Hepatic stellate cell (primary cell): ENCODE measurements around the gene SLC22A23.
"Not testable (repeated sequence)": the region's sequence is repeated elsewhere in the genome, so short reads cannot be mapped to it uniquely, and the experiment has no call there.

Experiments used
- DNase-seq: peaks from one replicate; pipeline ENCODE4 v3.0.0; 2011; ENCODE audit warnings: low spot score

SLC22A23 gene

DNA sequence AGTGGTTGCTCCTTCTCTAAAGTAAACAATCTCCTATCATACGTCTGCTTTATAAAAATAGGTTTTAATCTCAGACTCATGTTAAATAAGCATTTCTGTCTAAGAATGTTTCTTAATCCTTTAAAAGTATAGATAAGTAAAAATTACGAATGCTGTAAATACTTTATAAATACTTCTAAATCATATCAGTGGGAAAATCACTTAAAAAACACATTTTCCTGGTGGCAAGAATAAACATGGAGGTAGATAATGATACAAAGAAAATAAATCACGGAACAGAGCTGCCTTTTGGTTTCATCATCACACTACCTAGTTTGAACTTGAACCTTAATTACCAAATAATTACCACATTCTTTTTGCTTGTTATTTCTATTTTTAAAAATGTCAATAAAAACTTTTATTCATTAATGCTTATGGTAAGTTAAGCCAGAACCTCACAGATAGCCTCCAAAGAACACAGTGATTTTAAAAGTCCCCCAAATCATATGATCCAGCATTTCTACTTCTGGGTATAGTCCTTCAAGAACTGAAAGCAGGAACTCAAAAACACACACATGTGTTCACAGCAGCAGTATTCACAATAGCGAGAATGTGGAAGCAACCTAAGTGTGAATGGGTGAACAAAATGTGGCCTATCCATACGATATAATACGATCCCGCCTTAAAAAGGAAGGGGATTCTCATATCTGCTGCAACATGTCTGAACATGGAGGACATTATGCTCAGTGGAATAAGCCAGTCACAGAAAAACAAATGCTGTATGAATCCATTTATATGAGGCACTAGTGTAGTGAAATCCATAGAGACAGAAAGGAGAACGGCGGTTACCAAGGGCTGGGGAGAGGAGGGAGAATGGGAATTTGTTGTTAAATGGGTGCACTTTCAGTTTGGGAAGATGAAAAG is 72.4 kb downstream of the SLC22A23 start:
- no peak for DNase-seq

DNA sequence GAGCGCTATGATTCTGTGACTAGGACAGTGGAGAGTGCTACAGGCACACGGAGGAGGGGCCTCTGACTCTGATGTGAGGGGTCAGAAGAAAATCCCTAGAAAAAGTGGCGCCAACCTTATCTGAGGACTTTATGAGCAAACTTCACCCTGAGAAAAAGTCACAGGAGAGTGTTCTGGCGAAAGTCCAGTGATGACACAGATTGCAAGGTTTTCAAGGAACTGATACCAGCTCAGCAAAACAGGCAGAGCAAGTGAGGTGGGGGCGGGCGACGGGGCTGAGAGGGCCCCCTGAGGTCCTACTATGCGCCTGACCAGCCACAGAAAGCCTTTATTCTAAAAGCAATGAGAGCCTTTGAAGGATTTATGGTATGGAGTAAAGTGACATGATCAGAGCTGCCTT is 73.3 kb downstream of the SLC22A23 start:
- no peak for DNase-seq

DNA sequence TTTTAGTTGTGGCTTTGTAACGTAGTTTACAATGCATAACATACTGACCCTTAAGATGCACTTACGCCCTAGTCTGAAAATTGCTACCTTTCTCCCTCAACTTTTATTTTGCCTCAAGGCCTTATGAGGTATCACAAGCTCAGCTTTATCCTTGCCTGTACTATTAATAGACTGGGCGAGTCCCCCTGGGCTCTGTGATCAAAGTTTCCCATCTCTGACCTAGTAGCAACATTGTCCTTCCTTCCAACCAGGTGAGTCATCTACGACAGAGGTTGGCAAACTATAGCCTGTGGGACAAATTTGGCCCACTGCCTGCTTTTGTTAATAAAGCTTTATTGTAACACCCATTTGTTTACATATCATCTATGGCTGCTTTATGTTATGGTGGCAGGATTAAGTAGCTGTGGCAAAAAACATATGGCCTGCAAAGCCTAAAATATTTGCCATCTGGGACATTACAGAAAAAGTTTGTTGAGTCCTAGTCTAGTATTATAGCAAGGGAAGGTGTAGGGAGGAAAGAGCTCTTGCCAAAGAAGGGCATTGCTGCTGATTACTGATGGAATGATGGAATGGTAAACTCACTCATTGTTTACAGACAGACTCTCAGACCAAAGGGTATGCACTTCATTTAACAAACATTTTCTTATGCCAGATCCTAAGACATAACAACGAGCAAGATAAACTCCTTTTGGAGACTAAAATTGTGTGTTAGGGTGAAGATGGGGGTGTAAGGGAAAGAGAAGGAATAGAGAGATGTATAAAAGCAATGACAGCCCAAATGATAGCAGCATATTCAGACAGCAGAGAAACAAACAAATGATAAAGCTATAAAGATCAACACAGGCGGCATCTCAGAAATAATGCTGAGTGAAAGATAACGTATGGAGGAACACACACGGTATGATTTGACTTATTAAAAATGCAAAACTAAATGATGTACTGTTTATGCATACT is 74.2 kb downstream of the SLC22A23 start:
- DNase-seq, result no peak

DNA sequence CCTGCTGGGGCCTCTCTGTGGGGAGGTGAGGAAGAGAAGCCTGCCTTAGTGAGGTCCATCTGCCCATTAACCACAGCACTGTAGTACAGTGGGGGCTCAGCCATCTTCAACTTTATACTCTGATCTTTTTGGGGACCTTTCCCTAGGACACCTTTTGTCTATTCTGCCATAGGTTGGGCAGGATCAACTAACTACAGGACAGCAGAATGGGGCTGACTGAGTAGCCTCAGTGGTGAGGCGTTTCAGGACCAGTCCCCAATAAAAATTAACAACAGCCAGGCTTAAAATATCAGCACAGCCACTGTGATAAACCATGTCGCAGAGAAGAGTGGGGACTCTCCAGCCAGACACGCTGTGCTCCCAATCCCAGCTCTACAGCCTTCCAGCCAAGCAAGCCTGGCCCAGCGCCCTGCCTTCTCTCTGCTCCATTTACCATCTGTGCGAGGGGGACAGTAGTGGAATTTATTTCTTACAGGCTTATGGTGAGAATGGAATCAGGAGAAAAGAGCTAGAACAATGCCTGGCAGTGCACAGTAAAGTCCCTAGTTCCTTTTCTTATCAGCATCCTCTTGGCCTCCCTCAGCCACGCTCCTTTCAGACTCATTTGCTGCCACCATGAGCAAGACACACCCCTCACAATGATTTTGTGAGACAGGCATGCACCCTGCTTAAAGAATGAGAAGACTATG is 75.5 kb downstream of the SLC22A23 start:
- no peak for DNase-seq

DNA sequence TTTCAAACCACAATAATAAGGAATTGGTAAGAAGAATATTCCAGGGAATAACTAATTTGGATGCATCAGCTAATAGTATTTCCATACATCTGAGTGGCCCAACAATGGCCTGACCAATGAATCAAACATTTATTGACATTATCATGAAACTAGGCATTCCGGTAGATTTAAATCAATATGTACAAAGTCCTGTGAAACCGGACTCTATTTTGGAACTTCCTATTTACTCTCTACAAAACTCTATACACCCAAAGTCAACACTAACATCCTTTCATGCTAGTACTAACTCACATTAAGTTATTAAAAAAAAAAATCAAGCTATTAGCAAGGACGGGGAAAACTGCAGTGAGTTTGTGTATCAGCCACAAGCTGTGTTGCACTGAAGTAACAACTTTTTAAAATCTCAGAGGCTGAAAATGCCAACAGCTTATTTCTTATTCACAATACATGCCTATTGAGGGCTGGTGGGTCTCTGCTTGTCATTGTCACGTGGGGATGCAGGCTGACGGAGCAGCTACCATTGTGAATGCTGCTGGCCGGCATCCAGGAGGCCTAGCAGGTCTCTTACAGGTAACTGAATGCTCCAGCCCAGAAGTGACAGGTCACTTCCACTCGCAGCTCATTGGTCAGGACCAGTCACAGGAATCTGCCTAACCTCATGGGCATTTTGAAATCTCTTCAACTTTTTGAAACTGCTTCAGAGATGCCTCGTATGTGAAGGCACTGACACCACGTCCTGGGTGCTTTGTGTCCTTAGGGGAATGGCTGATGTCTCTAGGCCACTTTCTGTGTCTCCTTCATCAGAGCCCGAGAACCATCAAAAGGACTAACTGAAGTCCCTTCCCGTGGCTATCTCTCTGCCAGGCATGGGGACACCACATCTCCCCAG is 76.3 kb downstream of the SLC22A23 start:
- DNase-seq, result no peak

DNA sequence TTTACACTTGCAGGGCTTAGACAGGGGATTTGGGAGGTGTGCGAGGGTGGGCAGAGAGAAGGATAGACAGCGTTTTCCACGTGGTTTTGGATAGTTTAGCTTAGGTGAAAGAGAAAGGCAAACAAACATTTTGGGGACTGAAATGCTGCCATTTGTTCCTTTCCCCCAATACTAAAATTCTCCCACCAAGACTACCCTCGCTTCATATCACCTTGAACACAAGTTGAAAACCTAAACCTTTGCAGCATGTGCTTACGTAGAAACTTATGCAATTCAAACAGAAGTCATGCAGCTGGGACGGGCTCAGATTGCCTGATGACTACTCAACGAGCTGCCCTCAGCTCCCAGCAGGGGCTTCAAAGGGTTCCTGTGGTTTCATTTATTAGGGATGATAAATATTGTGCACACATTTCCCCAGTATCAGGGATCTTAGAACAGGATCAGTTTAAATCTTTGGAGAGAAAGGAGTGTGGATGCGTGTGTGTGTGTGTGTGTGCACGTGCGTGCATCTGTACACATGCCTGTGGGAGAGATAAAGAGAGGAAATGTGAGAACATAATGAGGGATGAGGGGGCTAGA is 77.3 kb downstream of the SLC22A23 start:
- no peak for DNase-seq

DNA sequence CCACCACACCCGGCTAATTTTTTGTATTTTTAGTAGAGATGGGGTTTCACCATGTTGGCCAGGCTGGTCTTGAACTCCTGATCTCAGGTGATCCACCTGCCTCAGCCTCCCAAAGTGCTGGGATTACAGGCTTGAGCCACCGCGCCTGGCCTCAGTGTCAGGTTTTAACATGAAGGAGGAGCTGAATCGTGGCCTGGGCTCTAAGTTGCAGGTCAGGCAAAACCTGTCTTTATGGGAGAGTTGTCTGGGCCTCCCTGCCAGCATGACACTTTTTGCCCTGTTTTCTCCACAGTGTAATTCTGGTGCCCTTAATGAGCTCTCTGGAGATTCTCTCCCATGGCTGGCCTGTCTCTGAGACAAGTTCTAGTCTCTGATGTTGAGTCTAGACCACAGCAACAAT is 78.0 kb downstream of the SLC22A23 start:
- DNase-seq, result not testable (repeated sequence)

DNA sequence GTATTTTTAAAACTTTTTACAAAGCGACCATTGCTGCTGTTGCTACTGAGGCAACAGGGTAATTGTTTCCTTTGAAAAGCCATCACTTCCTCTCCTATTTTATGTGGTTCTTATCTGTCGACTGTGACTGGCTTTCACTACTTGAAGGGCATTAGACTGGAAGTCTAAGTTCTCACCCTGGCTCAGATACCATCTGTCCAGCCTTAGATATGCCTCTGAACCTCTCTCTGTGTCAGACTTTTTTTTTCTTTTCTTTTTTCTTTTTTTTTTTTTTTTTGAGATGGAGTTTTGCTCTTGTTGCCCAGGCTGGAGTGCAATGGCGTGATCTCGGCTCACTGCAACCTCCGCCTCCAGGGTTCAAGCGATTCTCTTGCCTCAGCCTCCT is 78.5 kb downstream of the SLC22A23 start:
- not testable (repeated sequence) for DNase-seq

DNA sequence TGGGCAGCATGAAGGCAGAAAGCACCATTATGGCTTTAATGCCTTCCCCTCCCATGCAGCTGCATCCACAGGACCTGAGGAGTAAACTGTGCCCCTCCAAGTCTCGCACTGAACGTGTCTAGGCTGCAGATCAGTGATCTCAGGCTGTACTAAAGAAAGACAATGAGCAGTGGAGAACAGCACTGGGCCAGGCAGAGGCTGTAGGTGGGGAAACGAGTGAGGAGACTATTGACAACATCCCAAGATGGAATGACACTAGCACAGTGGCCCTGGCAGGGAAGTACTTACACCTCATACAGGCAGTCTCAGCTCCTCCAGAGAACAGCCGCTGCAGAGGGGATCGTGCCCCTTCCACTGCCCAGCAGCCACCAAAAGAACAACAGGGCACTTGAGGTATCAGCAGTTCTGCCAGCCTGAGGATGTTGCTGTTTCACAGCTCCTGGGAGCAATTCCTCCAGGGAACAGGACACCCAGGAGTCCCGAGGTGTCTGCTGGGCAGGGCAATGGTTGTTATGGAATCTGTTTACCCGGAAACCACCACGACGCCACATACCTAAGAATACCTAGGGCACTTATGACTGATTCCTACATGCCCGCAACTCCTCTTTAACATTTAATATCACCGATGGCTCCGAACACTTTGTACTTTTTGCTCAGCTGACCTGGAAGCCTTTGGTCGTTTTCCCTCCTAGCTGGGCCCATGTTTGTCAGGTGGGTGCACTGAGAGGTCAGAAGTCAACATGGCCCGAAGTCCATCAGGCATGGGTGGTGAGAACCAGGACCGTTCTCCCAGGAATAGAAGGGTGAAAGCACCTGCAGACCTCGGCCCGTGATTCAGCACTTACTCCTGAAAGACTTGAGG is 79.1 kb downstream of the SLC22A23 start:
- no peak for DNase-seq

DNA sequence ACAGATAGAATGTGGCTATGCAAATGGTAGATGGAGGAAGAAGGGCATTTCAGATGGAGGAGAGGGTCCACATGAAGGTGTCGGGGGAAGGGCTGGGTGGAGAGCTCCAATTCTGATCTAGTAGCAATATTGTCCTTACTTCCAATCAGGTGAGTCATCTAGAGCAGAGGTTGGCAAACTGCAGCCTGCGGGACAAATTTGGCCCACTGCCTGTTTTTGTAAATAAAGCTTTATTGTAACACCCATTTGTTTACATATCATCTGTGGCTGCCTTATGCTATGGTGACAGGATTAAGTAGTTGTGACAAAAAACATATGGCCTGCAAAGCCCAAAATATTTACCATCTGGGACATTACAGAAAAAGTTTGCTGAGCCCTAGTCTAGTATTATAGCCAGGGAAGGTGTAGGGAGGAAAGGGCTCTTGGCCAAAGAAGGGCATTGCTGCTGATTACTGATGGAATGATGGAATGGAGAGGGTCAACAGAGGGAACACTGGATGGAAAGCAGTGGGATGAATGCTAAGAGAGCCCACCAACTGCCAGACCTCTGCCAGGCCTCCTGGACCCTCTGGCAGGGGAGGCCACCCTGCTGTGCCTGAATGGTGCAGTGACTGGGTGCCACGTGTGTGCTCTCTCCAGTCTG is 79.8 kb downstream of the SLC22A23 start:
- DNase-seq, result no peak

DNA sequence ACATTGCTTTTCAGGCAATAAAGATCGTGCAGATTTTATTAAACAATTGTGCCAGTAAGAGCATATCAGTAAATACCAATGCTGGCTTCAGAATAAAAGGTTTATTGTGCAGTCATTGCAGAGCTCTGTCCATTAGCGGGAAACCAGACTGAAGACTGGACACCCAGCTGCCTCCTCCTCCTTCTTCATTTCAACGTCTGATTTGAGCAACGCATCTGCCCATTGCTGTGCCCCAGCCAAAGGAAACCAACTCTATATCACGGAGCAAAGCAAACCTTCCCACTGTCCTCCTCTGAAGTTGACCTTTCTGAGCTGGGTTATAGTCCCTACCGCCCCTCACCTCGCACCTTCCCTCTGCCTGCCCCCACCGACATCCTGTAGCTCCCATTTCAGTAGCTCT is 80.8 kb downstream of the SLC22A23 start:
- DNase-seq, result no peak

DNA sequence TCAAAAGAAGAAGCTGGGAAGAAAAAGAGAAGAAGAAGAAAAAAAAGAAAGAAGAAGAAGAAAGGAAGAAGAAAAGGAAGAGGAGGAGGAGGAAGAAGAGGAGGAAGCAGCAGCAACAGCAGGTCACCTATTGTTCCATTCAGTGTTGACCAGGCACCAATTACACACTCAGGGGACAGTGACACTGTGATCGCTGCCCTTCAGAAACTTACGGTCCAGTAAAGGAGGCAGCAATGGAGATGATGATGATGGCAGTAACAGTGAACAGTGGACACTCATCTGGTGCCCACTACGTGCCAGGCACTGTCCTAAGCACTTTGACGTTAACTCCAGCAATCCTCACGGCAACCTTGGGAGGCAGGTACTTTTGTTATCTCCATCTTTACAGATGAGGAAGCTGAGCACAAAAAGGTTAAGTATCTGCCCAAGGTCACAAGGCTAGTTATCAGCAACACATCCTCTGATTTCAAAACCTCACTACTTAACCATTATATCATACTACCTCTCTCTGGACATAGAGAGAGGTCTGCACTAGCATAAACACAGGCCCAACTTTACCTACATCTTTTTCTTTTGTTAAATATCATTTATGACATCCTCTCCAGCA is 83.2 kb downstream of the SLC22A23 start:
- no peak for DNase-seq

DNA sequence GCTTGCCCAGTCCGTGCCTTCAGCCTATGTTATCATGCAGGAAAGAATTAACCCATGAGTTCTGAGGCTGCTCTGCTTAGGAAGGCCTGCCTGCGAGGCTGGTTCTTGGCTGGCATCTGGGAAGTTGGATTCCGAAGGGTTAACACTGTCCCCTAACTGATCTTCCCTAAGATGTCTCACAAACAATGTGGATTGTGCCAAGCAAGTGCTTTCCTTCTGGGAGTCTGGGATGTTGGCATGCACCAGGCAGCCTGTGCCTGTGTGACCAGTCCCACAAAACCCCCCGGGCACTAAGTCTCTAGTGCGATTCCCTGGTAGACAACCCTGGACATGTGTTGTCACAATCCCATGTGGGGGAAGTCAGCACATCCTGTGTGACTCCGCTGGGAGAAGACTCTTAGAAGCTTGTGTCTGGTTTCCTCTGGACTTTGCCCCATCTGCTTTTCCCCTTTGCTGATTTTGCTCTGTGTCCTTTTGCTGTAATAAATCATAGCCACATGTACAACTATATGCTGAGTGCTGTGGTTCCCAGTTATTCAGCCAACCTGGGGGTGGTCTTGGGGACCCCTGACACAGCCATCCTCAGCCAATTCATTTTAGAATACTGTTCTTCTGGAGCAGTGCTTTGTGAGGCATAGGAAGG is 83.8 kb downstream of the SLC22A23 start:
- no peak for DNase-seq

DNA sequence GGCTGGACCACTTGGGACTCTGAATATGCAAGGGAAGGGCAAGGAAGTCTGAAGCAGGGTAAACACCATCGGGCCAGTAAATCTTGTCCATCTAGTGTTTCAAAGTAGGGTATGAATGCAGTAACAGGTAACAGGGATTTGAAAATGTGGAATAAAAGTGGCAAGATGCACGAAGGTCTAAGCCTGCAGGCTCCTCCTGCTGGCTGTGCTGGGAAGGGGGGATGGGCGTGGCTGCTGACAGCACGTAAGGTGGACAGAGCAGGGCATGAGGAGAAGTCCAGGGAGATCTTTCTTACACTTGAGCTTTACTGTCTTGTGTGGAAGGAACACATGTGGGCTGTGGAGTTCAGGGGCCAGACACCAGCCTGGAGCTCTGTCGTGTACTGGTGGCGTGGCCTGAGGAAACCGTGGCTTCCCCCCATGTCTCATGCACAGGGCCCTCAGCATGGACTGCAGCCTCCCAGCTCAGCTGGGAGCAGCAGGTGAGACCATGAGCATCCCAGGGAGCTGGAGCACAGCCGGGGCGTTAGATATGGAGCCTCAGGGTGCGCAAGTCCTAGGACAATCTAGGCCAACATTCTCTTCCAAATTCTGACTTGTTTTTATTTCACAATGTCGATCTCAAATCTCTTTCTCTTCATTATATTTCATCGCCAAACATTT is 84.5 kb downstream of the SLC22A23 start:
- DNase-seq, result no peak

DNA sequence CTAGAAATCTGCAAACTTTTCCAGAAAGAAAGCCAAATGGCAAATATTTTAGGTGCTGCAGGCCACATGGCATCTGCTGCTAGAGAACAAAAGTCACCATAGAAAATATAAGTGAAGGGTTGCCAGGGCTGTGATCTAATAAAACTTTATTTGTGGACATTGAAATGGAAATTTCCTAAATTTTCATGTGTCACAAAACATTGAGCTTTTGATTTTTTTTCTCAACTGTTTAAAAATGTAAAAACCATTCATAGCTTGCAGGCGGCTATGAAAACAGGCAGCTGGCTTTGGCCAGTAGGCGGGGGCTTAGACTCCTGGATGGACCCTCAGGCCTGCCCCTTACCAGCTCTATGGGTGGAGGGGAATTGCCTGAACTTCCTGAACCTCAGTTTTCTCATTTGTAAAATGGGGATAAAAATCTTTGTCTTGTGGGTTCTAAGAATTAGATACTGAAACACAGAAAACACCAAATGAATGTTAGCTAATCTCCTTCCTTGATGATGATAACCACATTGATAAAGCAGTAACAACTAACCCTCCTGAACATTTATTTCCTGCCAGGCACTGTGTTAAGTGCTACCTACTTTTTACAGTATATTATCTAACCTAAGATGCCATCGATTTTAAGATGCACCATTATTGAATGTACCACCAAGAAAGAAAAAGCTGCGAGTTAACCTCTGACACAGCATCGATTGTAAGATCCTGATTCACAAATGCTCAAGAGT is 85.5 kb downstream of the SLC22A23 start:
- DNase-seq, result no peak

DNA sequence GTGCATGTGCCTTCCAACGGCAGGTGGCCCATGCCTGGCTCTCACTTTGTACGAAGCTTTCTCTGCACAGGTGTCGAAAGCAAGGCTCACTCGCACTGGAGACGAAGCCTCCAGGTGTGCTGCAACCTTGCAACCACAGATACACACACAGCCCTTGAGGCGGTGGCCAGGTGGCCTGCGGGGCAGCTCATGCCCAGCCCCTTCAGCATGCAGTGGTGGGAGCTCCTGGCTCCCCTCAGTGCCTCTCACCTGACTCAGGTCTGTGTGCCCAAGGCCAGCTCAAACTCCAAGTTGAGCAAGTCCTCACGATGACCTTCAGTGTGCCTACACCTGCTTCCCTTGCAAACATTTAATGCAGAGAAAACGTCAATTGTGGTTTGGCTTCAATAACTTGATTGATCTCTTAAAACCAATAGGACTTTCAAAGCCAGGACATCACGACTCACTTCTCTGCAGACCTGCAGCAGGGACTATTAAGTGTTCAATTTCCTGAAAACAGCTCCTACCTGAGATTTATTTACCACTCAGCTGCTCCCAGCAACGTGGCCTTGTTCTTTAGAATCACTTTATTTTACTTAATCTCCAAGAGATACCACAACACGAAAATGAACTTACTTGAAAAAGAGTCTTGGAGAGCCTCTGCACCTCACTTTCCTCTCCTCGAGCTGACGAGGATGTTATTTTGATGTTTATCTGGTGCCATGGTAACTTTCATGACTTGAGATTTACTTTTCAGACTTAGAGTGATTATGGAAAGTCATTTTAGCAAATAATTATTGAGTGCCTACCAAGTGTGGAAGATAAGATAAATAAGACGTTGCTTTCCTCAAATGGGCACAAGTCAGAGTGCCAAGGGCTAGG is 86.3 kb downstream of the SLC22A23 start:
- no peak for DNase-seq
